ENCODE data around the gene YTHDF1.

GRCh38 chr20:63161176-63161651 lies 54.7 kb downstream of the YTHDF1 start:
- TF ChIP-seq ZFX (IDR thresholded peaks at IDR 0.05) (no peak), CTCF (conservative IDR thresholded peaks at IDR 0.05) (no peak)
